ENCODE results near the gene LNX1.

Gene LNX1

DNA sequence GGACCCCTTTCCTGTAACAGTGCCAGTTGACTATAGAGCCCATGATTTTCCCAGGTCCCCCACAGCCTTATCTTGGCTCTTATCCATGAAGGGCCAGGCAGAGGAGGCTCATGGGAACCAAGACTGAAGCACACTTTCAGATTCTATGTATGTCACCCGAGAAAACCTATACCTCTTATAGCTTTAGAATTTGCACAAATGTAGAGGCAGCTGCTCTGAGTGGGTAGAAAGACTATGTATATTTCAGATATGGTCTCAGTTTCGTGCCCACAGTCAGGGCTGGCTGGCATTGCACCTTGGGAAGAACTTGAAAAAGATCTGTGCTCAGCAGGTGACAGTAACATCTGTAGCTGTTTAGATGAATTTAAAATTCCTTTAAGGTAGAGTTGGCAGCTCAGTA, 8.3 kb upstream of the LNX1 start:
- no peak for DNase-seq (ENCODE audit: low read depth)

GRCh38 chr4:53598901-53599300, 7.6 kb upstream of the LNX1 start:
- no peak for DNase-seq (ENCODE audit: low read depth)

DNA sequence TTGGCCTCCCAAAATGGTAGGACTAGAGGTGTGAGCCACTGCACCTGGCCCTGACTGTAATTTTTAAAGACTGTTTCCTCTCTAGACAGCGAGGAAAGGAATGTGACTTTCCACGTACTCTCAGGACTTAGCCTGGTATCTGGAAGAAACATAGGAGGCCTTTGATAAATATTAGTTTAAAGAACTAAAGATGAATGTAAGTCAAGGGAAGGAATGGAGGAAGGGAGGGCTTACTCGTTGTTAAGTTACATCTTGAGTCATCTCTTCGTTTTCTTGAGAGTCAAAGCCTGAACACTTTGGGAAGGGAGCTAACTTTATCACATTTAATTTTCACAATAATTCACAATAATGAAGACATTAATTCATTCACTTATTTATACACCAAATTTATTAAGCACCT, 7.2 kb upstream of the LNX1 start:
- no peak for DNase-seq (ENCODE audit: low read depth)

GRCh38 chr4:53596901-53597300, 5.6 kb upstream of the LNX1 start:
- DNase-seq (ENCODE audit: low read depth) = no peak

GRCh38 chr4:53595834-53596233, 4.5 kb upstream of the LNX1 start:
- no peak for DNase-seq (ENCODE audit: low read depth)

GRCh38 chr4:53595204-53595603, 3.9 kb upstream of the LNX1 start:
- DNase-seq (ENCODE audit: low read depth) = no peak

GRCh38 chr4:53593765-53594164, 2.5 kb upstream of the LNX1 start:
- no peak for DNase-seq (ENCODE audit: low read depth)

DNA sequence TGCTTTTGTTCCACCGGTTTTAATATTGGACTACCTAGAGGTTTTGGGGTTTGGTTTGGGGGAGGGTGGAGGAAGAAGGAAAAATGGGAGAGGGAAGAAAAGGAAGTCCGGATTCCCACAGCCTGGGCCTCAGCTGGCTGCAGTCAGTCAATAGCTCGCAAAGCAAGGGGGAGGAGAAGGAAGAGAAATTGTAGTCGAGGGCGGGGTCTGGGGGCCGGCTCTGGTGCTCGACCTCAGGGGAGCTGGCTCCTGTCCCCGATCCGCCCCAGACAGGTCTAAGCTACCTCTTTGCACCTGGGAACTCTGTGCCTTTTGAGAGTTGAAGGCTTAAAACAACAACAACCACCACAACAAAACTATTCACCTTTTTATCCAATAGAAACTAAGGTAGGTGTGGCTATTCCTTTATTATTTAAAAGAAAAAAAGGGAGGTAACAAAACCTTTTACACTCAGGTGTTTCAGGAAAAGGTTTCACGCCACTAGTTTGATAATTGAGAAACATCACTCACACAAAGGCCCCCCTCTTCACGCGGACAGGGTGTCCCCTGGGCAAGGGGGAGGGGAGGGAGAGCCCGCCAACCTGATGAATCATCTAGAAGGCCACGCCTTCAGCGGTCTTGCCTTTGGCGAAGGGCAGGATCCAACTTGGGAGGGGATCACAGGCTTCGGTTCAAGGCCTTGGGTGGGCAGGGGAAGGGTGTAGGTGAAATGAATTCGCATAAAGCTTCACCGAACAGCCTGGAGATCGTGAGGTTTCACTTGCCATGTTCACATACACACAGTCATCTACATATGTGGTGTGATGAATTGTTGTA, 1.6 kb upstream of the LNX1 start:
- DNase-seq (ENCODE audit: low read depth) = no peak

GRCh38 chr4:53592122-53592521, 836 bp upstream of the LNX1 start:
- no peak for DNase-seq (ENCODE audit: low read depth)

DNA sequence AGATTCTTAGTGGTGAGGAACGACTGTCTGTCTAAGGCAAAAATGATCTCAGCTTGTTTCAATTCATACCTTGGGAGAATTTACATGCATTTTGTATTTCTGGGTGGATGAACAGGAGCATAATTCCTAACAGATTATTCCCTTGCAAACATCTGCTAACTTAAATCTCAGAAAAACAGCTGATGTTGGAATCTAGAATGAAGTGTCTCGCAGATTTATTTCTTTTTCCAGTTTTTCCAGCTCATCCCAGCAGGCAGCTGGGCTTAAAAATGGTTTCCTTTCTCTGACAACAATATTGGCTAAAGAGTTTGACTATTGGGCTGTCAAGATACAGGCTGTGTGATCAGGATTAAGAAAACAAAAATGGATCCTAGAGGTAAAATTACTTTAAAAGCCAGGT, 1.1 kb downstream of the LNX1 start:
- no peak for DNase-seq (ENCODE audit: low read depth)

DNA sequence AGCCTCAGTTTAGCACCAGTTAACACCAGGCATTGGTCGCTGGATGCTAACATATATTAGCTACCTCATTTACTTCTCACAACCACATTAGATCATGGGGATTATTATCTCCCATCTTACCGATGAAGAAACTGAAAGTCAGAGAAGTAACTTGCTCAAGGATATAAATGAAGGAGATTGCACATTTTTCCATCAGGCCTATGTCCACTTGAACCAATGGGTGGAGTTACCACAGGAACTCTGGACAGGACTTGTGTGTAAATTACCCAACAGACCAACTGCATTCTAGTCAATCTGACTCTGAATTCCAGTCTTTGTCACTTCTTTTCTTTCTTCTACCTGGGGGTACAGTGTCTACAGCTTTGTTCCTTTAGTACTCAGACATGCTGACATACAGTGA, 1.8 kb downstream of the LNX1 start:
- DNase-seq (ENCODE audit: low read depth) = no peak

DNA sequence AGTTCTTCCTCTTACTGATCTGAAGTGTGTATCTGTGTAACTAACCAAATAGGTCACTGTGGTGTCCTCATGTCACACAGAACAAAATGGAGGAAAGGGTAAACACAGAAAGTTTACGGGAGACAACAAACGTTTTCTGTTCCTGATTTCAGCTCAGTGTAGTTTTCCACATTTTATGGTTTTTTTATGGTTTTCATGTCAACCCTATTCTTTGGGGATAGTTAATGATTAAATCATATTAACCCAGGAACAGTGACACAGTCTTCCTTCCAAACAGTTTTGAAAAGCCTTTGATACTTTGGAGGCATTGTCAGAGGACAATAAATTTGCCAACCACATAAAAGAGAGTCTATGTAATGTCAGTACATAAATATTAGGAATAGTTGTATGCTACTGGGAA, 4.2 kb downstream of the LNX1 start:
- no peak for DNase-seq (ENCODE audit: low read depth)

GRCh38 chr4:53586121-53586816, 5.0 kb downstream of the LNX1 start:
- DNase-seq (ENCODE audit: low read depth) = no peak

DNA sequence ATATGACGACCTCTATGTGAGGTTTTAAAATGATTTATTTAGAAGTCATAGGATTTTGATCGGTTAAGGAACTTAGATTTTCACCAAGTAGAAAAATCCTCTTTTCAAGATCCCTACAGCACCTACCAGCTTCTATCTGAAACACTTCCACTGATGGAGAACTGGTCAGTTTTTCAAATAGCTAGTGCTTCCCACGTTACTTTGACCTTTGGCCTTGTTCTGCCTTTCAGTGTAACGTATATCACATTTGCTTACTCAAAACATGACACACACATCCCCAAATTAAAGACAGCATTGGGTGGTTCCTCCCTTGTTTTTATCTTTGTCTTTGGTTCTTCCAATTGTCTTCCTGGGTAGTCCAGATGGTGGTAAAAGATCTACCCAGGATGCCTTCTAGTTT, 6.6 kb downstream of the LNX1 start:
- no peak for DNase-seq (ENCODE audit: low read depth)

- no peak for DNase-seq (ENCODE audit: low read depth)
Measured at GRCh38 chr4:53583513-53583912, 7.8 kb downstream of the LNX1 start.

GRCh38 chr4:53582194-53582593, 9.1 kb downstream of the LNX1 start:
- DNase-seq (ENCODE audit: low read depth) = no peak

GRCh38 chr4:53580274-53580673, 11.0 kb downstream of the LNX1 start:
- DNase-seq (ENCODE audit: low read depth) = no peak

DNA sequence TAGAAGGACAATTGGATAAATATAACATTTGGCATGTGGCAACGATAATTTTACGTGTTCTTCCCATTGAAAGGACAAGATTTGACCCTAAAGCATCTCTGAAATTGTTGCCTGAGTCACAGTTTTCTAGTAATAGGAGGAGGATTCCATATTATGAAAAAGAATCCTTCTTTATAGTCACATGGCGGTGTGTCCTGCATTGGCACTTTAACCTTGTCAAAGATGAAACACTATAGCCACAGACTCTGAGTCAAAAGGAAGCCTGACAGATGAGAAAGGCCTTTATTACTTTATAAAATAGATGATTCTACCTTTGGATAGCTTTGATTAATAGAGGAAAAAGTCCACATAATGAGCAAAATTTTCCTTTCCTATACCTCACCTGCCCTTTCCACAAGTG, 11.5 kb downstream of the LNX1 start:
- DNase-seq (ENCODE audit: low read depth) = no peak

DNA sequence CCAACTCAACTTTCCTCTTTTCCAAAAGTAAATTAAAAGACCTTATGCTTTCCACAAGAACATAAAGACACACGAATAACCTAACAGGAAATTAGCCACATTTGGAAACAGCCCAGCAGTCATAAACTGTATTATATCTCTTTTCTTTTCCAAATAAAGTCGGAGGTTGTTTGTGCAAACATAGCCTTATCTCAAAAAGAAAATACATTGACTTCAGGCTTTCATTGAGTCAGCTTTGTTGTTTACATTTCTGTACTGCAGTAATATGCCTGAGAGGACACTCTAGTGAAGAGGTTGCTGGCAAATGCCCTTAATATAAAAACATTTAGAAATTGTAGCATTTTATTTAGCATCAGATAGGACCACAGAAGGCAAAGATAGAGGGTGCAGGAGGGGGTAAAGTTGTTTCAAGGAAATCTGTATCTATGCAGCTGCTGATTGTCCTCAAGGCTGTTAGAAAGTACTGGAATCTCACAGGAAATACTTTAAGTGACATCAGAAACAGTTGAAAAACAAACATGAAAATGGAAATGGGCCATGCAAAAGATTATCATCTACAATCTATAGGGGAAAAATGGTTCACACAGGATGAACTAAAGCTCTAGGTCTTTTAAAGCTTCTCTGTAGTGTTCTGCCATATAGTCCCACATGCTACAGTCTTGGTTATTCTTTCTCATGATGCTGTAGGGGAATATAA, 14.5 kb downstream of the LNX1 start:
- no peak for DNase-seq (ENCODE audit: low read depth)

DNA sequence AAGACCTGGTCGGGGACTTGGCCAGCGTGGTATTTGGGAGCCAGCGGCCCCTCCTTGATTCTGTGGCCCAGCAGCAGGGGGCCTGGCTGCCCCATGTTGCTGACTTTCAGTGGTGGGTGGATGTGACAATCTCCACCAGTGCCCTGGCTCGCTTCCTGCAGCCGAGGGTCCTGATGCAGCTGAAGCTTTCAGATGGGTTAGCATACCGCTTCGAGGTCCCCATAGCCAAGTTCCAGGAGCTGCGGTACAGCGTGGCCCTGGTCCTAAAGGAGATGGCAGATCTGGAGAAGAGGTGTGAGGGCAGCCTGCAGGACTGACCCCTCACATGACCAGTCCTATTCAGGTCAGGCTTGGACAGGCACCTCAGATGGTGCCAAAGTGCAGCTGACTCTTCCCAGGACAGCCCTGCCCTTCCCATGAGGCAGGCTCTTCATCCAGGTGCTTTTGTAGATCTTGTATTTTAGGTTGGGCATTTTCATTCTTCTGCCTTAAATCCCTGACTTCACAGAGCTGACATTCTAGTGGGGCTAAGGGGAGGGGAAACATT, 15.1 kb downstream of the LNX1 start:
- no peak for DNase-seq (ENCODE audit: low read depth)

DNA sequence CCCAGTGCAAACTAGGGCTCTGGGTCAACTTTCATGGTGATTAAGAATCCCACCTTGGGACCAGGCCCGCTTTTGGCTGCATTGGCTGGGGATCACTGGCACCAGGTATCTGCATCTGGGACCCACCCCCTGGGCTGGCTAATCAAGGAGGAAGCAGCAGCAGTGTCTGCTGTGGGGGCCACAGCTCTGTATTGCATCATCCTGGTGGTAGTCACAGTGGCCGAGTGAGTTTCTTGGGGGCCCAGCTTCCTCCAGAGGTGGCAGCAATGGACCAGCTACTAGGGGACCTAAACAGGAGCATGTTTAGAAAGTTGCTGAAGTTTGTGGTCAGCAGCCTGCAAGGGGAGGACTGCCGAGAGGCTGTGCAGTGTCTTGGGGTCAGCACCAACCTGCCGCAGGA, 15.7 kb downstream of the LNX1 start:
- no peak for DNase-seq (ENCODE audit: low read depth)

DNA sequence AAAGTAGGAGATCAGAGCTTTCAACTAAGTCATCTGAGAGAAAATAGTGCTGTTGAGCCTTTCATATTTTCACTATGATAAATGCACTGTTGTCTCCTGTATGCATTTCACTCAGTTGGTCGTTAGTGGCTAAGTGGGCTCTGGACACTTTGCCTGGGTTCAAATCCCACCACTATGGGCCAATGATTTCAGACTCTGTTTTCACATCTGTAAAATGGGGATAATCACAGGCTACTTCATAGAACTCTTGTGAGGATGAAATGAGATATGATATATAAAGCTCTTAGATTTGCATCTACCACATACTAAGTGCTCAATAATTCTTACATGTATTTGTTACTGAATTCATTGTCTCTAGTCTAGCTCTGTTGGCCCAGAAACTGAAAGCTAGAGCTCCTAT, 16.8 kb downstream of the LNX1 start:
- no peak for DNase-seq (ENCODE audit: low read depth)

DNA sequence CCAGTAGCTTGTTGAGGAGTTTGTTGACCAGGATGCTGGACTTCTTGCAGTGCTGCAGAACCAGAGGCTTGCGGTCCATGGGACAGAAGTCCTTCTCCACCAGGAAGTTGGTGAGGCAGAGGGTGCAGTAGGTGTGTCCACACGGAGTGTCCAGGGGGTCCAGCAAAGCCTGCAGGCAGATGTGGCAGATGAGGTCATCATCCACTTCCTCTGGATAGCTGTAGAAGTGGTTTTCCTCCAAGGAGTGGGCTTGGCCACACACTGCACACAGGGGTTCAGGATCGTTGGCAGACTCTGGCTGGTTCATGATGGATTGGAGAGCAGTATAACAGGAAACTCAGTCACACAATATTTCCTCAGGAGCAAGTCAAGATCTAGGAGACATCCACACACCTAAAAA, 17.6 kb downstream of the LNX1 start:
- no peak for DNase-seq (ENCODE audit: low read depth)
